ENCODE measurements around the gene LYG2. TPM values are rescaled to one million over a fixed set of nuclear protein-coding genes. Genes with fewer than 3 reads are reported as not detected.

The LYG2 gene
- total and polyA plus RNA-seq, 2 donors (not counting 3 experiments of a cell fraction or from before 2014, with no cell fraction given), result not detected

- no peak for FAIRE-seq
- dilution Hi-C loops (cut with MboI; ENCODE audit: extremely low pct_ligation_motif_present, low sequenced_read_pairs) (no loop called here), intact Hi-C loops (cut with micrococcal nuclease) (no loop called here)
- DNase-seq (ENCODE audit: low read depth, low spot score), result no peak
- BruUV-seq (replicated peaks), result no TSS peak
- no peak for TF ChIP-seq EZH2 (IDR thresholded peaks at IDR 0.05; ENCODE audit: borderline replicate concordance, low read depth, low read length, severe bottlenecking)
- TF ChIP-seq POLR2A (IDR thresholded peaks at IDR 0.05; ENCODE audit: low read depth, low read length), result no peak
- TF ChIP-seq GATA2 (IDR thresholded peaks at IDR 0.05; ENCODE audit: insufficient read depth, insufficient read length, low read depth, low read length), result no peak
- TF ChIP-seq FOS (IDR thresholded peaks at IDR 0.05; ENCODE audit: borderline replicate concordance, insufficient read depth, low read length), result no peak
- no peak for TF ChIP-seq JUN (IDR thresholded peaks at IDR 0.05; ENCODE audit: borderline replicate concordance, insufficient read depth, insufficient read length, low read depth)
- no peak for TF ChIP-seq MAX (IDR thresholded peaks at IDR 0.05; ENCODE audit: insufficient read depth, insufficient read length)
- TF ChIP-seq POLR2AphosphoS5 (IDR thresholded peaks at IDR 0.05; ENCODE audit: insufficient read depth, low read depth, low read length), result no peak
- TF ChIP-seq CTCF (IDR thresholded peaks at IDR 0.05; ENCODE audit: extremely low read depth in 1 of 2, insufficient read depth in 1 of 2, low read depth in 1 of 2, low read length in 2 of 2), result no peak
- TF ChIP-seq MYC (IDR thresholded peaks at IDR 0.05; ENCODE audit: low read depth, low read length), result no peak
- H3K27ac ChIP-seq (ENCODE audit: insufficient read depth, low read depth, low read length), result no peak overlapping the region
- no peak overlapping the region for H3K4me3 ChIP-seq (replicated peaks in 1 of 3; ENCODE audit: insufficient read depth in 1 of 3, low read depth in 1 of 3, low read length in 3 of 3)
- H3K9ac ChIP-seq (replicated peaks; ENCODE audit: extremely low read depth, insufficient read depth, low read length), result no peak overlapping the region
- ChIA-PET CTCF (no interaction called here), POLR2A (no interaction called here)
- H2AFZ ChIP-seq (ENCODE audit: low read depth, low read length), result no peak overlapping the region
- no peaks in the 10 kb centered on the region for H3K9me1 ChIP-seq (replicated peaks; ENCODE audit: control insufficient read depth, extremely low read depth, insufficient read depth, low read length)
- no peaks in the 10 kb centered on the region for H3K79me2 ChIP-seq (ENCODE audit: control insufficient read depth, insufficient read depth, low read length)
- H4K20me1 ChIP-seq (replicated peaks; ENCODE audit: control insufficient read depth, extremely low read depth, insufficient read depth, low read length), result no peaks in the 10 kb centered on the region
- no peak overlapping the region for H3K4me2 ChIP-seq (ENCODE audit: insufficient read depth, low read length)
- H3K9me3 ChIP-seq (replicated peaks; ENCODE audit: control insufficient read depth, insufficient read depth, low read length), result no peaks in the 10 kb centered on the region
- H3K27me3 ChIP-seq (ENCODE audit: control insufficient read depth in 2 of 2, insufficient read depth in 2 of 2, low read length in 2 of 2), result no peaks in the 10 kb centered on the region
- no peaks in the 10 kb centered on the region for H3K36me3 ChIP-seq (ENCODE audit: control insufficient read depth in 2 of 2, extremely low read depth in 1 of 2, insufficient read depth in 2 of 2, low read length in 2 of 2)
- no peaks in the 10 kb centered on the region for H3K4me1 ChIP-seq (ENCODE audit: control insufficient read depth, extremely low read depth, insufficient read depth, low read length)
Measured at GRCh38 chr2:99242151-99242550, 13.3 kb downstream of the LYG2 start.

All from endothelial cell of umbilical vein (primary cell).